Hematopoietic multipotent progenitor cell (in vitro differentiated cells): ENCODE data around the gene NEUROG1. TPM values are rescaled to one million over a fixed set of nuclear protein-coding genes. Genes with fewer than 3 reads are reported as not detected.
"Not testable (repeated sequence)": the region's sequence is repeated elsewhere in the genome, so short reads cannot be mapped to it uniquely, and the experiment has no call there.

Experiments used
- DNase-seq, 3 donors: peaks; one replicate each; pipeline ENCODE4 v3.0.0-alpha.2; 2011 to 2015; ENCODE audit warnings: low read depth in 2 of 3, low spot score in 2 of 3
- total RNA-seq: library from RNA; depleted of rRNA; stranded (reverse); fragments of >200 nt; gene quantifications from one replicate; pipeline ENCODE4 v1.2.3, GENCODE V29; 2012

NEUROG1 gene
- total RNA-seq, 1 donor = not detected

DNA sequence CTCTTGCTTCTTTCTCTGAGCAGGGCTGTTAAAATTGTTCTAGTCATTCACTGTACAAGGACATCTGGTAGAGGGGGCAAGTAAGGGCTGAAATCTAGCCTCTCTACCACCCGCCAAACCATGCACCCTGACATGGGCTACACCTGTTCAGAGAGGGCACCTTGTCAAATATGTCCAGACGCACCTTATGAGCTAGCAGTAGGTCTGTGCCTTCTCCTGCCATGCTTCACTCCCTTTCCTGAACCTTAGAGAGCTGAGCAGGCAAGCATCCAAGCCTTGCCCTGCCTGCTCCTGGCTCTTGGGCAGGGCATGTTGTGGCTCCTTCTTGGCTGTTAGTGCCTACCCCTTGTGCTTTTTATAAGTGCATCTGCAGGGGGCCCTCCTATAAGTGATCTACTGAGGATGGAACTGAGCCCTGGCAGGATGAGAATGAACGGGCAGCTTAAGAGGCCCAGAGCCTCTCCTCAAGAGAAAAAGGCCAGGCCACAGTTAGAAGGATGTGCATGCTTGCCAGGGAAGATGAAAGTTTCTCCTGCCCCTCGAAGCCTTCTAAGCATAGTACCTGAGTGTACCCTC is 3.8 kb upstream of the NEUROG1 start:
- no peak for DNase-seq

DNA sequence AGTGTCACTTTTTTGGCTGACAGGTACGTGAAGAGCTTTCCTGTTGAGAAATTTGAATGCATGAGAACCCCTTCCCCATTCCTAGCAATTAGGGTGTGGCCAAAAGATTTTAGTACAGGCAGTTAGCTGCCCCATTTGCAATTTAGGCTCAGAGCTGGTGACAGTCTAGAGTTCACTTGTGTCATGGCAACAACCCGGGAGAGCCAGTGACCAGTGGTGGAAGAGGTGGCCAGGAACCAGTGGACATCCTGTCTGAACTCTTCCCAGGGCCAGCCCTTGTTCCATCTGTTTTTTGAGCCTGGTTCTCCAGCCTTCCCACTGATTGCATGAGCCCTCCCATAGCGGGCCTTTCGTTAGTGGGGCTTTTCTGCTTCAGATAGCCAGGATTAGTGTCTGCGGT is 2.5 kb upstream of the NEUROG1 start:
- DNase-seq = no peak

DNA sequence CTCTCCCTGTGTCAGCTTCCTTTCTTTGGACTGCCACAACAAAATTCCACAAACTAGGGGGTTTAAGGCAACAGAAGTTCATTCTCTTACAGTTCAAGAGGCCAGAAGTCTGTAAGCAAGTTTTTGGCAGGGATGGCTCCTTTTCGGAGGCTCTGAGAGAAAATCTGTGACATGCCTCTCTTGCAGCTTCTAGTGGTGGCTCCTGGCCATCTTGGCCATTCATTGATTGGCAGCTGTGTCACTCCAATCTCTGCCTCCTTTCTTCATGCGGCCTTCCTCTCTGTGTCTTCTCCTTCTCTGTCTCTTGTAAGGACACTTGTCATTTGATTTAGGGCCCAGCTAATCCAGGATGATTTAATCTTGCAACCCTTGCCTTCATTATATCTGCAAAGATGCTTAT is 2.0 kb upstream of the NEUROG1 start:
- no peak for DNase-seq

DNA sequence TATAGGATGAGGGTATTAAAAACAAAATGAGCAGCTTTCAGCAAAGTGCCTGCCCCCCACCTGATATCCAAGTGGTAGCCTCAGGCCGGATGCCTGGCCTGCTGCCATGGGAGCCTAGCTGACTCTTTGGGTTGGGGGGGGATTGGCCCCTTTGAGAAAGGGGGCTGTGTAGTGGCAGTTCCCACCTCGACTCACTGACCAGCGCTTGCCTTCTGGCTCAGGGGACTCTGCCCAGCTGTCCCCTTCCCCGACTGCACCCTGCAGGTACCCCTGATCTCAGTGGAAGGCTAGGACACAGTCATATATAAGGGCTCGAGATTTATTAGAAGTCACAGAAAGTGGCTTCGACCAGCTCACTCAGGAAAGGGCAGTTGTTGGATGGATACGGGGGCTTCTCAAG is 1.5 kb upstream of the NEUROG1 start:
- DNase-seq = no peak

DNA sequence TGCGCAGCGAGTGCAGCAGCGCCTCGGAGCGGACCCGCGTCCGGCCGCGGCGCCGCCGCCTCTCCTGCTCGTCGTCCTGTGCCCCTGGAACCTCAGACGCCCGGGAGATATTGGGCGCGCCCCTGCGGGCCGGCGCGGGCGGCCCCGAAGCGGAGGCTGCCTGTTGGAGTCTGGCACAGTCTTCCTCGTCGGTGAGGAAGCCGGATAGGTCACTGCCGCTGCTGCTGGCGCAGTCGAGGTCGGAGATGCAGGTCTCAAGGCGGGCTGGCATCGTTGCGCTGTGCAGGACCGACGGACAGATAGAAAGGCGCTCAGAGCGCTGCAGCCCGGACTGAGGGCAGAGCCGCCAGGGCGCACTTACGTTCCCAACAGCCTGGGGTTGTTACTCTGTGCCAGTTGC is 344 bp downstream of the NEUROG1 start:
- DNase-seq = no peak

DNA sequence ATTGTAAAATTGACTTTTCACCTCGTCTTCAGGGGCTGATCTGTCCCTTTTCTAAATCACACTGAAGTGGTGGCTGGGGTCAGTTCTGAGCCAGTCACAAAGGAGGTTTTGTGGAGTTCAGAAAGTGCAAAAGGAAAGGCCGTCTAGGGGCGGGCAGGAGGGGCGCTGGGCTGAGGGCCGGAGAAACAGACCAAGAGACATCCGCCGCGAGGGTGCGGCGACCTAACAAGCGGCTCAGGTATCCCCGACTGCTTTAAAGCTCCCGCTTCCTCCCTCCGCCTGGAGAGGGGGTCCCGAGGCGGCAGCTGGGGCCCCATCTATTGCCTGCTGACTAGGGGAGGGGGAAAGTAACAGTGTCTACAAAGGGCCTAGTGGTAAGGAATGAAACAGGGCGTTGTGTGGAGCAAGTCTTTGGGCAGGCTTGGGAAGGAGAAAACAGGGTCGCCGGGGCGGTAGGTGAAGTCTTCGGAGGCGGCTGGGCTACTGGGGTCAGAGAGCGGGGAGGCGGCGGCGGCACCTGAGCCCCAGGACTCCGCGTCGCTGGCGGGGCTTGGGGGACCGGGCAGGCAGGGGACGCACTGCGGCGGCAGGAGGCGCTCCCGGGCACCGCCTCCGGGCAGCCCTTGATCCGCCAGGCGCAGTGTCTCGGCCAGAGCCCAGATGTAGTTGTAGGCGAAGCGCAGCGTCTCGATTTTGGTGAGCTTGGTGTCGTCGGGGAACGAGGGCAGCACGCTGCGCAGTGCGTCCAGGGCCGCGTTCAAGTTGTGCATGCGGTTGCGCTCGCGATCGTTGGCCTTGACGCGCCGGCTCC is 950 bp downstream of the NEUROG1 start:
- peak in 1 of 3 donors; percentile 25 for DNase-seq

DNA sequence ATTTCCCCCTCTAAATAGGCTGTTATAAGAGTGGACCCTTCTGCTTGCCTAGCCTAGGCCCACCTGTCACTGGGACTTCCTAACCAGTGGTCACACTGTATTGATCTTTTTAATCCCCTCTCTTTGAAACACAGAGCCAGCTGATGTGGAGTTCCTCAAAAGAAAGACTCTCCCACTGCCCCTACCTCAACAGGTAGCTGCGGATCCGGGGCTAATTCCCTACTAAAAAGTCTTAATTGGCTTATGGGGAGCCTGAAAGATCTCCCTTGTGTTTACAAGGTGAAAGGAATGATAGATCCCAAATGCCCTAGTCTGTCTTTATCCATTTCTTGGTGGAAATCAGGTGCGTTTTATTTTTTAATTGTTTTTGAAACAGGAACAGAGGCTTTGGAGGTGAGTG is 2.0 kb downstream of the NEUROG1 start:
- no peak for DNase-seq

DNA sequence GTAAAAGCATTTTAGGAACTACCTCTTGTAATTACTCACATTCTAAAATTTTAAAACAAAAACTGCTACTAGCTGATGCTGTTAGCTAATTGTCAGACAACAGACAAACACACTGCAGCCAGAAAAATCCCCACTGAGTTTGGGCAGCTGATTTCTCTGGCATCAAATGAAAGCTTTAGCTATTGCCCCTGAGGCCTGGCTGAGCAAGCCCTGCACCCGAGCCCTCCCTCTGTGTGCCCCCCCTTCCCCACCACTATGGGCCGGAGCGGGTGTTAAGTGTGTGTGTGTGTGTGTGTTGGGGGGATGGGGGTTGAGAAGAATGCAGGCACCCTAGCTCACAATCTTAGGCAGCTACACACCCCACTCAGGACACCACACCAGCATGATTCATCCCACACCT is 2.4 kb downstream of the NEUROG1 start:
- DNase-seq = no peak

DNA sequence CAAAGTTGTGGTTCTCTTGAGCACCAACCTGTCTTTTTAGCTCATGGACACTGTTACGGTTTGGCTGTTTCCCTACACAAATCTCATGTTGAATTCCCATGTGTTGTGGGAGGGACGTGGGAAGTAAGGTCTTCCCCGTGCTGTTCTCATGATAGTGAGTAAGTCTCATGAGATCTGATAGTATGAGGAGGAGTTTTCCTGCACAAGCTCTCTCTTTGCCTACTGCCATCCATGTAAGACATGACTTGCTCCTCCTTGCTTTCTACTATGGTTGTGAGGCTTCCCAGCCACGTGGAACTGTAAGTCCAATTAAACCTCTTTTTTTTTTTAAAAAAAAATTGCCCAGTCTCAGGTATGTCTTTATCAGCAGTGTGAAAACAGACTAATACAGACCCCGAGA is 6.2 kb downstream of the NEUROG1 start:
- DNase-seq = not testable (repeated sequence)

DNA sequence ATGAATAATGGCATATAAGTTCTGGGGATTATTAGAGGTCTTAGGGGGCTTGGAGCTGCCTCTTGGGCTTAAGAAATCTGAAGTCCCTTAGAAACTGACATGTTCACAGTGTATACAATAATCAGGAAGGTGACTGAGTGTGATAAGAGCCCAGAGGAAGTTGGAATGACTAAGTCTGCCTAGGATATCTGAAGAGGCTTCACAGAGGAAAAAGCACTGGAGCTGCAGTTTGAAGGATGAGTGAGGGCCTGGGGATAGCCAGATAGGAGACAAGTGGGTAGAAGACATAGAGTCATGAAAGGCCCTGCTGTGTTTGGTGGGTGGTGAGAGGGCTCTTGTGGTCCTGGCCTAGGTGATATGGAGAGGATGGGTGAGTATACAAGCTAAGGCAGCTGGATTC is 8.8 kb downstream of the NEUROG1 start:
- DNase-seq = no peak

DNA sequence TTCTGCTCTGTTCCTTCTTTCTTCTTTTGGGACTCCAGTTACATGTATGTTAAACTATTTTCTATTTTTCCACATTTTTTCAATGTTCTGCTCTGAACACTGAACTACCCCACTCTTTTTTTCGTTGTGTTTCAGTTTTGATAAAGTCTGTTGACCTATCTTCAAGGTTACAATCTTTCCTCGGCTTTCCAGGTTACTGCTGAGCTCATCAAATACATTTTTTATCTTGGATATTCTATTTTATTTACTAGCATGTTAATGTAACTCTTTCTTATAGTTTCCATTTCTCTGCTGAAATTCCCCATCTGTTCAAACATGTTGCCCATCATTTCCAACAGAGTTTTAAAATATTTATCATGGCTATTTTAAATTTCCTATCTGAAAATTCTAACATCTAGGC is 13.8 kb downstream of the NEUROG1 start:
- DNase-seq = no peak

DNA sequence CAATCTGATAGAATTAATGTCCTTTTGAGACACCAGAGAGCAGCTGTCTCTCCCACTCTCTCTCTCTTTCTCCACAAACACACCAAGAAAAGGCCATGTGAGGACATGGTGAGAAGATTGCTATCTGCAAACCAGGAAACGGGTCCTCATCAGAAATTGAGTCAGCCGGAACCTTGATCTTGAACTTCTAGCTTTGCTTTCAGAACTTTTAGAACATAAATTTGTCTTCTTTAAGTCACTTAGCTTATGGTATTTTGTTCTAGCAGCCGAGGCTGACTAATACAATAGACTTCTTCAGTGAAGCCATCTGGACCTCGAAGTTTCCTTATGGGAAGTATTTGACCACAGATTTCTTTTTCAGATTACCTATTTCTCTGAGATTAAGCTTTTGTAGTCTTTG is 18.1 kb downstream of the NEUROG1 start:
- DNase-seq = no peak

DNA sequence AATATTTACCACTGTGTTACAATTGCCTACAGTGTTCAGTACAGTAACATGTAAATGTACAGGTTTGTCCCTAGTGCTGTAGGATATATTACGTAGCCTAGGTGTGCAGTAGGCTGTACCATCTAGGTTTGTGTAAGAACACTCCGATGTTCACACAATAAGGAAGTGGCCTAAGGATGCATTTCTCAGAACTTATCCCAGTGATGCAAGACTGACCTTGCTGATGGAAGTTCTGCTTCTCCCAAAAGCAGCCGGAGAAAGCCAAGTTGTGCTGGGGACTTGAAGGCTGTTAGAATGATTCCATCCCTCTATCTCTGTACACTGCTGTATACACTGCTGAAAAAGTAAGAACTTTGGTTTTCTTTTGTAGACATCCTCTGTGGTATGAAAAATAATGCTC is 21.6 kb downstream of the NEUROG1 start:
- no peak for DNase-seq

DNA sequence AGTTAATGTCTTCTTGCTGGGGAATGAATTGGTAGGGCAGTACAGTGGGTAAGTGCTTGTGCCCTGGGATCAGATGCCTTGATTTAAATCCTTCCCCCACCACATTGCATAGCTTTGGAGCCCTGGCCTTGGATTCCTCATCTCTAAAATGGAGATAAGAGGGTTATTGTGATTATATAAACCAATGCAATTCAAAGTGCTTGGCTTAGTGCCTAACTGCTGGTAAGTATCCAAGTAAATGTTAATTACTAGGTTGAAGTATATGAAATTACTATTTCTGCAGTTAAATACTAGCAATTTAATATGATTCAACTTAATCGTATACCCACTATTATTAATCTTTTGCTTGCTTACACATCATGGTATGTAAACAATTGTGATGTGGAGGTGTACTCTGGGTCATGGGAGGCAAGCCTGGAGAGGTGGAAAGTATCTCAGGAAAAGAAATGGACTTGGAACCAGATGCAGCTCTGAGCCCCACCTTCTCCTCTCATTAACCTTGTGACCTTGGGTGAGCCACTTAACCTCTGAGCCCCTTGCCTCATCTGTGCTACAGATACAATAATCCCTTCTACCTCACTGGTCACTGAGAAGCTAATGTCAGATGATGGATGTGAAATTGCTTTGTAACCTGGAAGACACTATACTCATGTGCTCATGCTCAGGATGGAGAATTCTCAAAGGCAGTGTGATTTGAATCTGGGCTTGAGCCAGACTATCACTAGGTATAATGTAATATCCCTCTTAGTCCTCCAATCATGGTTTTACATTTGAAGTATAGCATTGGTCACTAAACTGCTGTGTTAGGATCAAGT is 23.8 kb downstream of the NEUROG1 start:
- DNase-seq = no peak

DNA sequence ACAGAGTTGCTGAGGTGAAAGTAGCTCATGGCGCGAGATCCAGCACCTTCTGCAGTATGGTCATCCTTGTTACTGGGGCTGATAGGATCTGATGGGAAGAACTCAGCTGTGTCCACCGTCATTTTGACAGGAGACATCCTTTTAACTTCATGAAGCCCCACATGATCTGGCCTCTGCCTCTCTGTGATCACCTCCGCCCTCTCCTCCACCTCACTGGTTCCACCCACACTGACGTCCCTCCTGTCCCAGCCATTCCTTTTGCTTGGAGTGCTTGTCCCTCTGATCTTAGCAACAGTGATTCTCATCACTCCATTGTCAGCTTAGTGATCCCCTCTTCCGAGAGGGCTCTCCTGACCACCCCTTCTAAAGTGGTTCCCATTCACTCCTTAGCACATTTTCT is 25.8 kb downstream of the NEUROG1 start:
- DNase-seq = no peak

DNA sequence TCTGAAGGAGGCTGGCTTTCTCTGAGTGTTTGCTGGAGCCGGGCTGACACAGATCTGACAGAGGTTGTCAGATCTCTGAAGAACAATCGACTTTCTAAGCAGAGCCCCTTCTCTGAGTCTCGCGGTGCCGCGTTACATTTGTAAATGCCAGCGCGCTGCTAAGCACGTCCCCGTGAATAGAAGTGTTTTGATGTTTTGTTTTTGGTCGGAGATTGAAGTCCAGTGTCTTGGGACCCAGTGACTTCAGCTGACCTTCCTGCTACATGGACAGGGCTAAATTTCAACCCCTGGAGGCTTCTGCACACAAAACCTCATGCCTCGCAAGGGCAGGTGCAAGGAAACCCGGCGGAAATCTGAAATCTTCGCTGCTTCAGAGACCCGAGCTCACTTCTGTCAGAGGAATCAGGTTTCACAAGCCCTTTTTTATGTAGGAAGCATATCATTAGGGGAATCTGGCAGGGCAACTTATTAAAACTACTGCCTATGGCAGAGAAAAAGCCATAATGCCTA is 27.2 kb downstream of the NEUROG1 start:
- peak in 1 of 3 donors; percentile 36 for DNase-seq

DNA sequence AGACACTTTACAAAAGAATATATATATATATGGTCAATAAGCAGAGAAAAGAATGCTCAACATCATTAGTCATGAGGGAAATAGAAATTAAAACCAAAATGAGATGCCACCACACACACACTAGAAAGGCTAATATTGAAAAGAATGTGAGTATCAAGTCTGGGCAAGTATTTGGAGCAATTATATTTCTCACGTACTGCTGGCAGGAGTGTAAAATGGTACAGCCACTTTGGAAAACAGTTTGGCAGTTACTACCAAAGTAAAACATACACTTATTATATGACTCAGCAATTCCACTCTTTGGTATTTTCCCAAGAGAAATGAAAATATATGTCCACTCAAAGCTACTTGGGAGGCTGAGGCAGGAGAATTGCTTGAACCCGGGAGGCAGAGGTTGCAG is 29.8 kb downstream of the NEUROG1 start:
- DNase-seq = no peak

DNA sequence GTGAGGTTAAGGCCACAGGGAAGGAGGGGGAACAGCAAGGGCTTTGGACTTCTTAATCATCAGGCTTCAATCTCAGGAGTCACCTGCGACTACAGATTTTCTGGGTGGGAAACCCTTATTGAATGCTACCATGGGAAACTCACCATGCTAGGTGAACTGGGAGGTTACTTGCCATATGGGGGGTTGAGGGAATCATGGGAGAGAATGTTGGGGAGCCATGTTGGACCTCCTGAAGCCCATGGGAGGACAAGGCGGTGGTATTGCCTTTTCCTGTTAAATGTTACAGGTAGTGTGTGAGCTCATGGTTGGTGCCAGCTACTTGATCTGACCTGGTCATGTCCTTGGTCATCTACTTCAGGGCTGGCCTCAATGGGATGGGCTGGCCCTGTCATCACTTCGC is 31.4 kb downstream of the NEUROG1 start:
- no peak for DNase-seq

DNA sequence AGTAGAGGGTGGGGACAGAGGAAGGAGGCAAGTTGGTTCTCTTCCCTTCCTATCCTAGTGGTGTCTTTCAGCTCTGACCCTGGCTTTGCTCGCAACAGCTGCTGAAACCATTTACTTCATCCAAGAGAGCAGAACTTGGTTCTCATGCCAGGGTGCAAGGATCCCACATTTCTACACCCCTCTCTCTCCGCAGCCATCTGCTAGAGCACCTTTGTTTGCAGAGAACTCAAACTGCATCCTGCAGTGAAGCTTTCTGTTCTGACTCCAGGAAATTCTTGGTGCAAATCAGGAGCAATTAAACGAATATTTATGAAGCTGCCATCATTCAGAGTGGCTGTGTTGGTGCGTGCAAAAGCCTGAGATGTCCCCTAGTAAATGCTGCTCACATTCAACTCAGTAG is 31.9 kb downstream of the NEUROG1 start:
- no peak for DNase-seq

DNA sequence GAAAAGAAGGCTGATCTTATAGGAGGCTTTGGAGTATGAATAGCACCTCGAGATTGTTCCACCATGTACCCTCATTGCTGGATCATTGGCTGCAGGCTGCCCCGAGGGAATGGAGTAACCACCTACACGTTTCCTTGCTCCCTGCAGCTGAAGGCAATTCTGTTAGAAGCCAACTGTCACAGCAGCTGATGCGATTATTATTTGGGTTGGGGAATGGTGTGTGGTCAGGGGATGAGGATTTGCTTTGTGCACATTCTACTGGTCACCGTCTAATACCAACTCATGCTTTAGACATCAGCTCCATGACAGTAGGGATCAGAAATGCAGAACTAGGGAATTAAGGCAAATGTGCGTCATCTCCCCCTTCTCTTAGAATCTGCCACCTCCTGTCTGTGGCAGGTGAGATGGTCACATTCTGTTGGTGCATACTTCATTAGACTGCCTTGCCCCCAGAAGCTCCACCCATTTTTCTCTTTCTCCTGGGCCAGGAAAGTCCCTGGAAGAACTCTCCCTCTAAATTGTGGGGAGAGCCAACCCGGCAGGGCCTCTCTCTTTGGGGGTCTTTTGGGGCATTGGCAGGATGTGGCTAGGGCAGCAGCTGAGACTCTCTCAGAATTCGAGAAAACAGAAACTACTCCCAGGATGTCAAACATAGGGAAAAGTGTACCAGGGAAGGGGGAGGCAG is 32.8 kb downstream of the NEUROG1 start:
- DNase-seq = no peak

DNA sequence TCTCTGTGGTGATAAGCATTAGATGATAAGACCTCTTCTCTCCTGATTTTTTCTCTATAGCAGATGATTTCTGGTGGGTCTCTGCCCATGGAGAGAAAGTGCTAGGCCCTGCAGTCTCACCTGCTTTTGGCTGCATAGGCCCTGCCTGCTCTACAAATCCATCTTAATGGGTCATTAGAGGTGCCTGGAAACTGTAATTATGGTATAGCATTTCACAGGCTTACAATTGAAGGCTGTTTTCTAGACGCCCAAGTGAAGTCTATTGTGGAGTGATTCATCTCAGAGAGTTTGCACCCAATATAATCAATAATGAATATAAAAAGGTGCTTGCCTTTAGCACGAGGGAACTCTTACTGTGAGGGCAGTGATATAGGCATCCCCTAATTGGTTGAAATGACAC is 33.8 kb downstream of the NEUROG1 start:
- no peak for DNase-seq
